ENCODE measurements around the gene MGAT5B. TPM values are rescaled to one million over a fixed set of nuclear protein-coding genes. Genes with fewer than 3 reads are reported as not detected.

MGAT5B gene
- total and polyA plus RNA-seq, 2 donors (not counting 1 experiment from before 2014, with no cell fraction given) = 0.15 to 37.8 TPM

DNA sequence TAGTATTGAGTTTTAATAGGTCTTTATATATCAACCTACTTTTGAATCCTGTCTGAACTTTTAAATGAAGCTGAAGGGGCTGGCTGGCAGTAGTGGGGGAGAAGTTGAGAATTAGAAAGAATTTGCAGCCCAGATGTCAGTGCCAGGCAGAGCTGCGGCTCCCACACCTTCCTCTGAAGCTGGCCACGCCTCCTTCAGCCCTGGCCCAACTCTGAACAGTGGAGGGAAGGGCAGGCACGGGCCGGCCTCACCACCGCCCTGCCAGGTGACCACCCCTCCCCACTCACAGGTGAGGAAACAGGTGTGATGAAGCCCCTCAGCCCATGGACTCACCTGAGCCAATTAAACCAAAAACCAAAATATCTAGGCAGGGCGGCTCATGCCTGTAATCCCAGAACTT is 87.0 kb downstream of the MGAT5B start:
- no peaks in the 10 kb centered on the region for H3K79me2 ChIP-seq (ENCODE audit: control insufficient read depth, insufficient read depth, low read length)
- peaks cover 0 to 10% (median 4%) of the 10 kb centered on the region in 4 experiments for H3K27me3 ChIP-seq (replicated peaks in 1 of 4; ENCODE audit: control extremely low read depth in 1 of 4, control insufficient read depth in 3 of 4, insufficient read depth in 4 of 4, low read length in 3 of 4)
- Mint-ChIP-seq H3K27ac (no peak overlapping the region), H3K4me1 (peaks cover 37% of the 10 kb centered on the region), H3K27me3 (peaks cover 10% of the 10 kb centered on the region), H3K9me3 (ENCODE audit: insufficient read depth) (no peaks in the 10 kb centered on the region), H3K4me3 (no peak overlapping the region)
- TF ChIP-seq CTCF (IDR thresholded peaks at IDR 0.05) (no peak), EZH2 (IDR thresholded peaks at IDR 0.05; ENCODE audit: borderline replicate concordance, insufficient read depth, low read depth, low read length, poor library complexity, severe bottlenecking) (no peak)
- H3K27ac ChIP-seq (ENCODE audit: low read length in 2 of 2) = no peak overlapping the region
- H3K4me2 ChIP-seq (replicated peaks; ENCODE audit: low read depth, low read length, poor library complexity, severe bottlenecking) = no peak overlapping the region
- intact Hi-C loops (cut with micrococcal nuclease) = loop anchor here (5.0 to 10.0 kb wide), 2 partner anchors 88 to 100 kb away; partner anchors contain the start of gene MGAT5B
- no peaks in the 10 kb centered on the region for H3K36me3 ChIP-seq (replicated peaks in 1 of 2; ENCODE audit: control extremely low read depth in 1 of 2, control insufficient read depth in 1 of 2, extremely low read depth in 1 of 2, insufficient read depth in 2 of 2, low read length in 1 of 2)
- no peak overlapping the region for H2AFZ ChIP-seq (ENCODE audit: insufficient read depth, low read depth, low read length, poor library complexity, severe bottlenecking)
- no peaks in the 10 kb centered on the region for H4K20me1 ChIP-seq (ENCODE audit: control insufficient read depth, insufficient read depth, low read length, poor library complexity, severe bottlenecking)
- H3K4me1 ChIP-seq (ENCODE audit: control insufficient read depth in 2 of 2, insufficient read depth in 2 of 2, low read length in 2 of 2) = peaks cover 31 to 32% of the 10 kb centered on the region in 2 donors
- ChIA-PET CTCF (interaction anchor here (1.0 to 2.1 kb wide), 3 partner anchors 12 to 101 kb away, joined by 3 to 10 read pairs (median 3); no protein-coding TSS in a partner anchor), POLR2A (no interaction called here)
- no peak overlapping the region for H3K9ac ChIP-seq (ENCODE audit: low read length)
- DNase-seq = no peak
- 90% methylated on average over 2 of the region's 6 CpGs for WGBS (ENCODE audit: insufficient coverage)
- H3K9me3 ChIP-seq (ENCODE audit: control extremely low read depth in 1 of 3, control insufficient read depth in 2 of 3, insufficient read depth in 1 of 3, low read length in 2 of 3) = peaks cover 0 to 3% (median 0%) of the 10 kb centered on the region in 3 donors
- H3K4me3 ChIP-seq (ENCODE audit: control extremely low read depth in 1 of 5, extremely low read depth in 1 of 5, insufficient read depth in 1 of 5, low read depth in 2 of 5, low read length in 4 of 5) = no peak overlapping the region
- ATAC-seq (ENCODE audit: low read depth) = no peak

GRCh38 chr17:76956846-76957540 is 88.8 kb downstream of the MGAT5B start:
- Mint-ChIP-seq H3K27me3 (peaks cover 10% of the 10 kb centered on the region), H3K4me3 (peak overlapping the region; percentile 88), H3K9me3 (ENCODE audit: insufficient read depth) (no peaks in the 10 kb centered on the region), H3K4me1 (peaks cover 37% of the 10 kb centered on the region), H3K27ac (peak overlapping the region; percentile 32)
- Histone ChIP-seq H3K4me1 (ENCODE audit: control insufficient read depth in 2 of 2, insufficient read depth in 2 of 2, low read length in 2 of 2) (peaks cover 31 to 32% of the 10 kb centered on the region in 2 donors), H3K9me3 (ENCODE audit: control extremely low read depth in 1 of 3, control insufficient read depth in 2 of 3, insufficient read depth in 1 of 3, low read length in 2 of 3) (peaks cover 0 to 3% (median 0%) of the 10 kb centered on the region in 3 donors), H3K4me2 (replicated peaks; ENCODE audit: low read depth, low read length, poor library complexity, severe bottlenecking) (peak overlapping the region; percentile 78), H2AFZ (ENCODE audit: insufficient read depth, low read depth, low read length, poor library complexity, severe bottlenecking) (no peak overlapping the region), H4K20me1 (ENCODE audit: control insufficient read depth, insufficient read depth, low read length, poor library complexity, severe bottlenecking) (no peaks in the 10 kb centered on the region), H3K27me3 (replicated peaks in 1 of 4; ENCODE audit: control extremely low read depth in 1 of 4, control insufficient read depth in 3 of 4, insufficient read depth in 4 of 4, low read length in 3 of 4) (peaks cover 0 to 10% (median 4%) of the 10 kb centered on the region in 4 experiments), H3K36me3 (replicated peaks in 1 of 2; ENCODE audit: control extremely low read depth in 1 of 2, control insufficient read depth in 1 of 2, extremely low read depth in 1 of 2, insufficient read depth in 2 of 2, low read length in 1 of 2) (no peaks in the 10 kb centered on the region), H3K4me3 (ENCODE audit: control extremely low read depth in 1 of 5, extremely low read depth in 1 of 5, insufficient read depth in 1 of 5, low read depth in 2 of 5, low read length in 4 of 5) (peak overlapping the region in 1 of 5 experiments; percentile 16), H3K9ac (ENCODE audit: low read length) (no peak overlapping the region), H3K79me2 (ENCODE audit: control insufficient read depth, insufficient read depth, low read length) (no peaks in the 10 kb centered on the region), H3K27ac (ENCODE audit: low read length in 2 of 2) (no peak overlapping the region)
- ChIA-PET POLR2A (interaction anchor here (0.9 to 2.3 kb wide), 3 partner anchors 12 to 99 kb away, joined by 3 to 16 read pairs (median 3); no protein-coding TSS in a partner anchor), CTCF (interaction anchor here (0.8 to 3.0 kb wide), 10 partner anchors 10 to 110 kb away, joined by 3 to 18 read pairs (median 3); partner anchors contain the start of gene MGAT5B)
- DNase-seq (peak; percentile 69), ATAC-seq (ENCODE audit: low read depth) (peak; percentile 16)
- intact Hi-C loops (cut with micrococcal nuclease) = loop anchor here (5.0 to 10.0 kb wide), 2 partner anchors 90 to 98 kb away; partner anchors contain the start of gene MGAT5B
- WGBS (ENCODE audit: insufficient coverage) = 33% methylated on average over 16 of the region's 17 CpGs
- TF ChIP-seq CTCF (IDR thresholded peaks at IDR 0.05) (no peak), EZH2 (IDR thresholded peaks at IDR 0.05; ENCODE audit: borderline replicate concordance, insufficient read depth, low read depth, low read length, poor library complexity, severe bottlenecking) (no peak)

All from B cell (primary cell).